Measurements from ENCODE around the gene ZNF287.
A peak's percentile ranks its signal among the peaks of the same experiment; 100 is the strongest.
"Not testable (repeated sequence)": the region's sequence is repeated elsewhere in the genome, so short reads cannot be mapped to it uniquely, and the experiment has no call there.

Gene ZNF287

DNA sequence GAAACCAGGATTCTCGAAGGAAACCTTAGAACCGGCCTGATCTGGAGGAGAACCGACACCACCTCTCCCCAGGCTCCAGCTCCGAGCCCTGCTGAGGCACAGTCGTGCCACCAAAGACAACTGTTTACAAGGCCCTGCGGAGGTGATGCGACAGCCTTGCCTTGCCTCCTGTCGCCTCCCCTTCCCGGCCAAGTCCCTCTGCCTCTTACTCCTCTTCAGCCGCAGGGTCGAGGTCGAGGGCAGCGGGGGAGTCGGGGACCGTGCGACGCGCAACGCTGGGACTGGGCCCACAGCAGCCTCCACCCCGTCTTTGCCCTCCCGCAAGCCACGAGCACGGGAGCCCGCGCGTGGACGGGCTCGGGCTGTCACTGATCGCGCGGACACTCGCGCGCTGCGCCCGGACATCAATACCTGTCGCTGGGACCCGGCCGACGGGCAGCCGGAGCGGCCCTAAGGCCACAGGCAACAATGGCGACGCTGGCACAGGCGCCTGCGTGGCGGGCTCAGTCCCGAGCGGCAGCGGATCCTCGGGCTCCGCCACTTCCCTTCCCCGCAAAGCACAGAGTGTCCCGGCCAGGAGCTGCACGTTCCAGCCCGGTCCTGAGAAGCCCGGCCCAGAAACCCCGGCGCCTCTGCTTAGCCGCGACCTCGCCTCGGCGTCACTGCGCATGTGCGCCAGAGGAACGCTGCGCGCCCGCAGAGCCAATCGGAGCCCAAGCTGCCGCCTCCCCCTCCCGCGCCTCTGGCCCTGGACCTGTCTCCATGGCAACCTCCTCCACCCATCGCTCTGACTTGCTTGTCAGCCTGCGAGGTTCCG lies at the start of gene ZNF287:
ZNF287 (minus strand) TSS at position 664 of the 817 bp plus-strand sequence. CDS start 1,473 bp downstream, outside the sequence.
- H3K4me3 ChIP-seq (ENCODE audit: low read depth, low read length) = peak within 1 kb of the TSS; percentile 73

DNA sequence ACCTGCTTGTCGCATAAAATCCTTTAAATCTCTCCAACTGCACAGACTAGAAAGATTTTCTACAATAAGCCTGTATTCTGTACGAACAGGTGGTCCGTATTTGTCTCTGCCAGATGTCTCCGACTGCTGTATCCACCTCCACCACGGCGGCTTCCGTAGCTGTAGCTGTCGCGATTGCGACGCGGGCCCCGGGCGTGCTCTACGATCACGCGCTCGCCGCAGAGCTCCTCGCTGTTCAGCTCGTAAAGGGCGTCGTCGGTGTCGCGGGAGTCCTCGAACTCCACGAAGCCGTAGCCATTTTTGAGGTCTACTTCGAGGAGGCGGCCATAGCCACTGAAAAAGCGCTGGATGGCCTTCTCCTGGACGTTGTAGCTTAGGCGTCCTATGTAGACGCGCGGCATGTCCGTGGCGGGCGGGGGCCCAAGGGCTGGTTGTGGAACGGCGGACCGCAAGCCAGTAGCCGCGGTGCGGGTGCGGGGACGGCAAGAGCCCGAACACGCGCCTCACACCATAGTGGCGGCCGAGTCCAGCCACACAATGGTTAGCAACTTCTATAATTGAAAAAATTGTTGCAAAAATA lies 48.6 kb upstream of the ZNF287 start:
- no peak overlapping the region for H3K4me3 ChIP-seq (ENCODE audit: low read depth, low read length)

DNA sequence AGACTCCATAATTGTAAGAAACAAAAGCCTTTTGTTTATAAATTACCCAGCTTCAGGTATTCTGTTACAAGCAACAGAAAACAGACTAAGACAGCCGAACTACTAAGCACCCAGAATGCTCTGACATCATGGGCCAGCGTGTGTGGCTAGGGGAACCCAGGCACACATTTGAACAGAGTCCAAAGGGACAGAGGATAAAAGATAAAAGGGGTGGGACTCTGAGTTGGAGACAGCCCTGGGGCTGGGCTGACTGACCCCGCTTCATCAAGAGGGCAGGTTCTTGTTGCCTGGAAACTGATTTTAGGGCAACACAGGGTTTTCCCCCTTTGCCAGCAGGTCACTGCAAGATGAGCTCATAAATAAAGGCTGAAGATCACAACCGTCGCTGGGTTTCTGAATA lies 30.5 kb upstream of the ZNF287 start:
- H3K4me3 ChIP-seq (ENCODE audit: low read depth, low read length) = no peak overlapping the region

DNA sequence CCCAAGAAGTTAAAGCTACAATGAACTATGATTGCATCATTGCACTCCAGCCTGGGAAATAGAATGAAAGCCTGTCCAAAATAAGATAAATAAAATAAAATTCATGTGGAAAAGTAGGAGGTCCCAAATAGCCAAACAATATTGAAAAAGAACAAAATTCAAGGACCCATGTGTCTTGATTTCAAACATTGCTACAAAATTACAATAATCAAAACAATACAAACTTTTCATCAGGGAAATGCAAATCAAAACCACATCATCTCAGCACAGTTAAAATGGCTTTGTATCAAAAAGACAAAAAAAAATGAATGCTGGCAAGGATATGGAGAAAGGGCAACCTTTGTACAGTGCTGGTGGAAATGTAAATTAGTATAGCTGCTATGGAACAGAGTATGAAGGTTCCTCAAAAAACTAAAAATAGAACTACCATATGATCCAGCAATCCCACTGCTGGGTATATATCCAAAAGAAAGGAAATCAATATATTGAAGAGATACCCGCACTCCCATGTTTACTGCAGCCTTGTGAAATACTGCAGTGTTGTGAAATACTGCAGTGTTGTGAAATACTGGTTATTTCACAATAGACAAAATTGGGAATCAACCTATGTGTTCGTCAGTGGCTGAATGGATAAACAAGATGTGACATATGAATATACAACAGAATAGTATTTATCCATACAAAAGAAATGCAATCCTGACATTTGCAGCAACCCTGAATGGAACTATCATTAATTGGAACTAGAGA lies 24.5 kb upstream of the ZNF287 start:
- no peak overlapping the region for H3K4me3 ChIP-seq (ENCODE audit: low read depth, low read length)

DNA sequence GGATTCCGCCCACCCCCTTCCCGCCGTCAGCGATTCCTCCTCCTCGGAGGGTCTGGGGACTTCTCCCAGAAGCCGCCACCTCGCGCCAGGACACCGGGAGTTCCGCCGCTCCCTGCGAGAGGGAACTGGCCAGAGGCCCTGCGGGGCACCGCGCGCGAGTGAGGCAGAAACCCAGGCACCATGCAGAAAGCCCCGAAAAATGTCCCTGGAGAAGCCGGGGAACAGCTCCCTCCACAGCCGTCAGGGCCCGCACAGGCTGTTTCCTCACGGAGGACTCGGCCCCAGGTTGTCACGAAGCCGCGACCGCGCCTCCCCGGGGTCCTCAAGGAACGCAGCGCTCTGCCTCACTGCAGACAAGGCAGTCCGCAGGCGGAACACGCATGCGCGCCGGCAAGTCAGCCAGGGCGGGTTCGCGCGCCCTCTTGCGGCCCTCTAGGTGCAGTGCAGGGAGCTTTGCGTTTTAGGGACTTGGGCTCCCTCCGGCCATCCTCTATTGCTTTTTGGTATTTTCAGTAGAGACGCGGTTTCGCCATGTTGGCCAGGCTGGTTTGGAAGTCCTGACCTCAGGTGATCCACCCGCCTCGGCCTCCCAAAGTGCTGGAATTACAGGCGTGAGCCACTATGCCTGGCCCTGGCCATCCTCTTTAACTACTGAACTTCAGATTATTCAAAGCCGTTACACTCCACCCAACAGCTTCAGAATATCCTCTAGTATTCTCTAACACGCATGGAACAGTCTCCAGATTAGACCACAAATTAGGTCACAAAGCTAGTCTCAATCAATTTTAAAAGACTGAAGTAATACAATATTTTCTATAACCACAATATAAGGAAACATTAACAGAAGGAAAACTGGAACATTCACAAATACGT lies 20.3 kb upstream of the ZNF287 start:
- peak overlapping the region; percentile 55 for H3K4me3 ChIP-seq (ENCODE audit: low read depth, low read length)

DNA sequence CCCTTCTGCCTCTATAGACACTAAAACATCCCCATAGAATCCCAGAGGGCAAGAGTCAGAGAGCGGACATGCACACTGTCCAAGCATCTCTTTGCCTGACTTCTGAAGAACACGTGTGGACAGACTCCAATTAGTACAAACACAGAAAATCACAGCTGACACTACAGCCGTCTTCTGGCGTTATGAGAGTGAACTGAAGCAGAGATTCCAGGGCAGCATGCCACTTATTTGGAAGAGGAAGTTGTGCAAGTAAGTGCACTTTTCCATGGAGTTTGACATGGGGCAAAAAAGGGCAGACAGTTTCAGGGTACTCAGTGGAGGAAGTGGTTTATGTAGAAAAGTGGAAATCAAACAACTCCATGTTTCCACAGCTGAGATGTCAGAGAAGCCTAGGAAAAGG lies 16.8 kb upstream of the ZNF287 start:
- H3K4me3 ChIP-seq (ENCODE audit: low read depth, low read length) = no peak overlapping the region

DNA sequence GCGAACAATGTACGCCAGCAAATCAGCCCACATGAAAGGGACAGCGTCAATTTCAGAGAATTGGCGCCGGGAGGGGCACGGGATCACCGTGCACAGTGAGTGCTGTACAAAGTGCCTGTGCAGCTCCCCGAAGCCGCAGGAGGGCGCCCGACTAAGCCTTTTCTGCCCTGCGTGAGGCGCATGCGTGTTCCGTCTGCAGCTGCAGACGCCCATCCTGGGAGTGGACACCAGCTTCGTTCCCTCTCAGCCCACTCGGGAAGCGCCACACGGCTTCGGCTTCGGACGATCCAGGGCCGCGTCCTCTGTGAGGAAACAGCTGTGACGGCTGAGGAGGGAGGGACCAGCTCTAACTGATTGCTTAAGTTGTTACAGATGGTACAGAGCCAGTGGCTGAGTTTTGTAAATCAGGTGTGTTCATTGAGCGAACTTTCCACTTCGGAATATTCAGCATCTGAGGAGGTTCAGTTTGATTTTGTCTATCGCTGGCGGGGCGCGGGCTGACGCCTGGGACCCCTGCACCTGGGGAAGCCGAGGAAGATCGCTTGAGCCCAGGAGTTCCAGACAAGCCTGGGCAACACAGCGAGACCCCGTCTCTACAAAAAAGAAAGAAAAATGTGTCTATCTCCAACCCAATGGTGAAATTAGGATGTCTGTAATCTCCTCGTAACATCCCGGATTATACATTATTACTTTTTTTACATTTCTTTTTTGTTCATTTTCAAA lies 15.4 kb upstream of the ZNF287 start:
- peak overlapping the region; percentile 42 for H3K4me3 ChIP-seq (ENCODE audit: low read depth, low read length)

DNA sequence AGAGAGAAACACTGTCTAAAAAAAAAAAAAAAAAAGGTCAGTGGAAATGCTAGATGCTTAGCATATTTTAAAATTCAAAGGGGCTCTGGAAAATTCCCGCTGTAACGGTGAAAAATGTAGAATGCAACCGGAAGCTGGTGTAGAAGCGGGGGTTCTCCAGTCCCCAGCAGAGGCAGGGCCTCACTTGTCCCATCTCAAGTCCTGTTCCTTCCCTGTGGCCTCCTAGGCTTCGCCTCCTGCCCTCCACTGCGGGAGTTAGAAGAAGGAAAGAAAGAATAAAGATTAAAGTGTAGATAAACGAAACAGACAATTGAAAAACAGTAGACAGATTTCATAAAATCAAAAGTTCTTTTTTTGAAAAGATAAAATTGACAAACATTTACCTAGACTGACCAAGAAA lies 14.8 kb upstream of the ZNF287 start:
- H3K4me3 ChIP-seq (ENCODE audit: low read depth, low read length) = no peak overlapping the region

DNA sequence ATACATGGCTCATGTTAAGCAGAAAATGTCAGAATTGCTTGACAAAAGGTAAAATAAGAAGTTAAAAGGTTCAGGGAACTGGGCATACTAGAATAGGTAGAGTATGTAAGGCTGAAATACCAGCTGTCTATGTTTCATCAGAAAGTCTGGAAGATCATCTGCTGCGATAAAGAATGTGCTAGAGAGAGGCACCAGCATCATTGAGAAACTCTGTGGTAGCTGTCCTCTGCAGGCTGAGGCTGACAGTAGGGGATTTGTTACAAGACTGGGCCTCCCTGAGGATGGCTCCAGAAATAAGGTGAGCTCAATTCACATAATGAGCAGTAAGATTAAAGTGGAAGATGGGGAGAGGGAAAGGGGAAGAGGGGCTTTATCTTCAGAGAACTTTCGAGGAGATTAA lies 4.5 kb upstream of the ZNF287 start:
- no peak overlapping the region for H3K4me3 ChIP-seq (ENCODE audit: low read depth, low read length)

DNA sequence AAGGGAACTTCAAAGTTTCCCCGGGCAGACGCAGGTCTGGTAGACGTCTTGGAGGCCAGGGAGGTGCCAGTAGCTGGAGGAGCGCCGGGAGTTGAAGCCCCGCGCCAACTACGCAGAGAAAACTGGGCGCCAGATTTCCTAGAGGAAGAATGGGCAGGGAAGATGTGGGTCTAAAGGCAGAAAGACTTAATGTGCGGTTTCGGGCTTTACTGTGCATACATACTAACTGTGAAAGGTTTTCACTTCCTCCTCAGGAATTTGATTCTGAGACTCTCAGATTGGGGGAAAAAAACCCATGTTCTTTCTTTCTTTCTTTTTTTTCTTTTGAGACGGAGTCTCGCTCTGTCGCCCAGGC lies 331 bp upstream of the ZNF287 start:
- no peak overlapping the region for H3K4me3 ChIP-seq (ENCODE audit: low read depth, low read length)

DNA sequence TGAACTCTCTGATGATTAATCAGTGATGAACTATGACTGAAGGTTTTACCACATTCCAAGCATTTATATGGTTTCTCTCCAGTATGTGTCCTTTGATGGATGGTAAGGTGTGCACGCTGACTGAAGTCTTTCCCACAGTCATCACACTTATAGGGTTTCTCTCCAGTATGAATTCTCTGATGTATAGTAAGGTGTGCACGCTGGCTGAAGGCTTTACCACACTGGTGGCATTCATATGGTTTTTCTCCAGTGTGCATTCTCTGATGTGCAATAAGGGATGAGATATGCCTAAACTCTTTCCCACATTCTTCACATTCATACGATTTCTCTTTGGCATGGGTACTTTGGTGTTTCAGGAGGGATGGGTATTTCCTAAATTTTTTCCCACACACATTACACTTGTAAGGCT lies 16.4 kb downstream of the ZNF287 start:
- no peak overlapping the region for H3K4me3 ChIP-seq (ENCODE audit: low read depth, low read length)

DNA sequence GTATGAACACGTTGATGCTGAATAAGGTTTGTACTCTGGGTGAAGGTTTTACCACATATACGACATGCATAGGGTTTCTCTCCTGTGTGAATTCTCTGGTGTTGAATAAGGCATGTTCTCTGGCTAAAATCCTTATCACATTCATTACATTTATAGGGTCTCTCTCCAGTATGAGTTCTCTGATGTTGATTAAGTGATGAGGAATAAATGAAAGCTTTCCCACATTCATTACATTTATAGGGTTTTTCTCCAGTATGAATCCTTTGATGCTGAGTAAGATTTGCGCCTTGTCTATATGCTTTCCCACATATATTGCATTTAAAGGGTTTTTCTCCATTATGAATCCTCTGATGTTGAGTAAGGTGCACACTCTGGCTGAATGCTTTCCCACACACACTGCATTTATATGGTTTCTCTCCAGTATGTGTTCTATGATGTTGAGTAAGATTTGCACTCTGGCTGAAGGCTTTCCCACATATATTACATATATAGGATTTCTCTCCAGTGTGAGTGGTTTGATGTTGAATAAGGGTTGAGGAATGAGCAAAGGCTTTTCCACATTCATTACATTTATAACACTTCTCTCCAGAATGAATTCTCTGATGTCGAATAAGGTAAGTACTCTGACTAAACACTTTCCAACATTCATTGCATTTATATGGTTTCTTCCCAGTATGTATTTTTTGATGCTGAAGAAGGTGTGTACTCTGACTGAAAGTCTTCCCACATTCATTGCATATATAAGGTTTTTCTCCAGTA lies 16.9 kb downstream of the ZNF287 start:
- no peak overlapping the region for H3K4me3 ChIP-seq (ENCODE audit: low read depth, low read length)

DNA sequence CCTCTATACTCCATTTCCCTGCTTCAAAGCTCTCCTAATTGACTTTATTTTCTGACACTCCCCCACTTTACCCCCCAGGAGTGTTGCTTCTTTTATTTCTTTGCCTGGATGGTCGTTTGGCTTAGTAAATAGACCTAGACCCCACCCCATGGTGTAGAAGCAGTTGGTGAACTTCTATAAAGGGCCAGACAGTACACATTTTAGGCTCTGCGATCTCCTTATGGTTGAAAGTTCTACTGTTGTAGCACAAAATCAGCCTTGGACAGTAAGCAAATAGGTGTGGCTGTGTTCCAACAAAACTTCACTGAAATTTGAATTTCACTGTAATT lies 31.9 kb downstream of the ZNF287 start:
- no peak overlapping the region for H3K4me3 ChIP-seq (ENCODE audit: low read depth, low read length)

DNA sequence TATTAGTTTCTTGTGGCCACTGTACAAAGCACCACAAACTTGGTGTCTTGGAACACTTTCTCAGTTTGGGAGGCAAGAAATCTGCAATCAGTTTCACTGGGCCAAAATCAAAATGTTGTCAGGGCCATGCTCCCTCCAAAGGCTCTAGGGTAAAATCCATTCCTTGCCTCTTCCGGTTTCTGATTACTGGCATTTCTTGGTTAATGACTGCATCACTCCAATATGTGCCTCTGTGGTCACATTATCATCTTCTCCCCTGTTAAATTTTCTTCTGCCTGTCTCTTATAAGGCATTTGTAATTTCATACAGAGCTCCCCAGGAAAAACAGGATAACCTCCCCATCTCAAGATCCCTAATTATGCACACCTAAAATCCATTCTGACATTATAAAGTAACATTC lies 34.8 kb downstream of the ZNF287 start:
- H3K4me3 ChIP-seq (ENCODE audit: low read depth, low read length) = no peak overlapping the region

DNA sequence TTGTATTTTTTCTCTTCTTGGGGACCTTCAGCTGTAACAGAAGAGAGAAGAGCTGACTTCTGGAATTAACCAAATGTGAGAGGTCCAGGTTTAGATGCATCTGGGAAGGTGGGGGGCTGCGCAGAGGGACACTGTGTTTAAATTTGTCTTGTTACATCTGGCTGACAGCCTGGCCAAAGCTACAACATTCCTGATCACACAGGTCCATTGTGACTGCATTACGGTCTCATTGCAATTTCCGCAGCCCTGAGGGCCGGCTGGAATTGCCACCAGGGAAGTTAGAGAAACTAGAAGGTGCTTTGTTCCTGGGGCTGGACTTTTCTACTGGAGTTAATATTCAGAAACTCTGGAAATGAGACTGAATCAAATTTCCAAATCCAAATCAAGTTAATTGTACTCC lies 39.1 kb downstream of the ZNF287 start:
- H3K4me3 ChIP-seq (ENCODE audit: low read depth, low read length) = no peak overlapping the region

DNA sequence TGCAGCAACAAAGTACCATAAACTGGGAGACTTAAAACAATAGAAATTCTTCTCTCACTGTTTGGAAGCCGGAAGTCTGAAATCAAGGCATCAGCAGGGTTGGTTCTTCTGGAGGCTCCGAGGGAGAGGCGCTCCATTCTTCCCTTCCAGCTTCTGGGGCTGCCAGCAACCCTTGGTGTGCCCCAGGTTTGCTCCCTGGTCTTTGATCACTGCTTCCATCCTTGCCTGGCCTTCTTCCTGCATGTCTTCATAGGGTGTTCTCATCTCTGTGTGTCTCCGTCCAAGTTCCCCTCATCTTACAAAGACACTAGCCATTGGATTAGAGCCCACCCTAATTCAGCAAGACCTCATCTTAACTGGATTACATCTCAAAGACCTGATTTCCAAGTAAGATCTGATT lies 41.7 kb downstream of the ZNF287 start:
- H3K4me3 ChIP-seq (ENCODE audit: low read depth, low read length) = no peak overlapping the region

DNA sequence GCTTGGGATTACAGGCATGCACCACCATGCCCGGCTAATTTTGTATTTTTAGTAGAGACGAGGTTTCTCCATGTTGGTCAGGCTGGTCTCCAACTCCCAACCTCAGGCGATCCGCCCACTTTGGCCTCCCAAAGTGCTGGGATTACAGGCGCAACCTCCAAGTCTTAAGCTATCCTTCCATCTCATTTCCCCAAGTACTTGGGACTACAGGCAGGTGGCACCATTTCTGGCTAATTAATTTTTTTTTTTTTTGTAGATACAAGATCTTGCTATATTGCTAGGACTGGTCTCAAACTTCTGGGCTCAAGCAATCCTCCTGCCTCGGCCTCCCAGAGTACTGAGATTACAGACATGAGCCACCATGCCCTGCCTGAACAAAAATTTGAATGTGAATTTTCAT lies 43.4 kb downstream of the ZNF287 start:
- H3K4me3 ChIP-seq (ENCODE audit: low read depth, low read length) = not testable (repeated sequence)

DNA sequence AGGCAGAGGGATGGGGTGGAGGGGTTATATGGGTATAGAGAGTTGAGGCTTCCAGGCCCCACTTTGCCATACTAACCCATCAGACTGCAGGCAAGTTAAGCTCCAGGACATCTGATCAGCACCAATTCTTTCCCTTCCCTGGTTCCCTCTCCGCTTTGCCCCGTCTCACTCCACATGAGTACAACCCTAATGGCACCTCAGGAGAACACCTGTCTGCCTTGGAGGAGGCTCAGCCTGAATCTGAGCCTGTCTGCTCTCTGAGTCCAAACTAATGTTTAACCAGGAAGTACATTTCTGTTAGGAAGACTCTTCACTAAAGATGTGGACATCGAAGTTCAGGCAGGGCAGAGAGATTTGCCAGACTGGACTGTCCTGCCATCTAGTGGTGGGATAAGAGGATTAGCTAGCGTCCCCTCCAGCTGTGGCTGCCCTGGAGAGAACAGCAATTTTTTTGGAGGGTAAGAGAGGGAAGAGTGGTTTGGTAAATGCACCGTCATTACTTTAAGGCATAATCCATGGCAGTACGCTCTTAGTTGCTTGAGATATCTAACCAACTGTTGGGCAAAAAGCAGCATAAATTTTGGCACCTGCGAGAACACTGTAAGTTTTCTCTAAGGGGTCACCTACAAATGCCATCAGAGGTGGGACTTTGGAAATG lies 47.8 kb downstream of the ZNF287 start:
- no peak overlapping the region for H3K4me3 ChIP-seq (ENCODE audit: low read depth, low read length)

DNA sequence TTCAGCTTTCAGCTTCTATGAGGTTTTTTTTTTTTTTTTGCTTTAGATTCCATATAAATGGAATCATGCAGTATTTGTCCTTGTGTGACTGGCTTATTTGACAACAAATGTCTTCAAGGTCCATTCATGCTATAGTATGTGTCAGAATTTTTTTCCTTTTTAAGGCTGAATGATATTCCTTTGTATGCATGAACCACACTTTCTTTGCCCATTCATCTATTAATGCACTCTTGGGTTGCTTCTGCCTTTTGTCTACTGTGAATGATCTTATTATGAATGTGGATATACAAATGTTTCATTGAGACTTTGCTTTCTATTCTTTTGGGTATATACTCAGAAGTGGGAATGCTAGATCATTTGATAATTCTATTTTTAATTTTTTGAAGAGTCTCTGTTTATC lies 50.0 kb downstream of the ZNF287 start:
- H3K4me3 ChIP-seq (ENCODE audit: low read depth, low read length) = no peak overlapping the region
